Common myeloid progenitor, CD34-positive (primary cell): Measurements from ENCODE around the gene MYL11.

ENCODE experiments used
- CTCF ChIA-PET: fragments of 350-600 bp; sonication (Branson Sonifier 250); formaldehyde crosslinking; loops from one replicate; lab custom pipeline; 2021; ENCODE audit warnings: antibody characterized with exemption; lab: Charles Lee
- POLR2A ChIA-PET: fragments of 350-600 bp; sonication (Branson Sonifier 250); formaldehyde crosslinking; loops from one replicate; lab custom pipeline; 2021; ENCODE audit warnings: antibody characterized with exemption; lab: Charles Lee
- DNase-seq, 3 donors: peaks; one replicate each; pipeline versions ENCODE4 v3.0.0 to v3.0.0-alpha.2; 2013
- H3K27ac ChIP-seq, 2 experiments: 1 replicate in 1 of 2; 2 replicates in 1 of 2; pipeline ENCODE4 v1.7.0; 2013; ENCODE audit warnings: inconsistent platforms in 2 of 2, low read length in 2 of 2, mild to moderate bottlenecking in 2 of 2, low read depth in 1 of 2, moderate library complexity in 1 of 2; ENCODE audit not compliant: severe bottlenecking in 2 of 2, insufficient read depth in 1 of 2, poor library complexity in 1 of 2
- H3K27me3 ChIP-seq, 5 experiments: replicated peaks in 2 of 5; 1 replicate in 3 of 5; 2 replicates in 2 of 5; pipeline versions ENCODE4 v1.6.1 to v1.7.0; 2013; ENCODE audit warnings: low read length in 4 of 5, mild to moderate bottlenecking in 2 of 5, moderate library complexity in 2 of 5, inconsistent platforms in 1 of 5; ENCODE audit not compliant: insufficient read depth in 5 of 5, control insufficient read depth in 4 of 5
- H3K36me3 ChIP-seq, 4 experiments: 1 replicate in 2 of 4; 2 replicates in 2 of 4; pipeline versions ENCODE4 v1.6.1 to v1.7.0; 2013; ENCODE audit warnings: low read length in 3 of 4, control low read depth in 1 of 4, mild to moderate bottlenecking in 1 of 4; ENCODE audit not compliant: control insufficient read depth in 4 of 4, insufficient read depth in 4 of 4
- H3K4me1 ChIP-seq, 4 experiments: 1 replicate in 3 of 4; 2 replicates in 1 of 4; pipeline versions ENCODE4 v1.6.1 to v1.7.1; 2013; ENCODE audit warnings: low read length in 3 of 4, mild to moderate bottlenecking in 3 of 4, control low read depth in 1 of 4, inconsistent platforms in 1 of 4, moderate library complexity in 1 of 4; ENCODE audit not compliant: control insufficient read depth in 4 of 4, insufficient read depth in 4 of 4; ENCODE audit errors: control extremely low read depth in 1 of 4
- H3K4me3 ChIP-seq, 7 experiments: 1 replicate in 4 of 7; 2 replicates in 3 of 7; pipeline versions ENCODE4 v1.5.1 to v1.7.0; 2013; ENCODE audit warnings: mild to moderate bottlenecking in 7 of 7, low read length in 6 of 7, moderate library complexity in 6 of 7, inconsistent platforms in 2 of 7, low read depth in 2 of 7, control low read depth in 1 of 7; ENCODE audit not compliant: insufficient read depth in 4 of 7, control insufficient read depth in 1 of 7; ENCODE audit errors: extremely low read depth in 1 of 7
- H3K9me3 ChIP-seq, 5 experiments: 1 replicate in 4 of 5; 2 replicates in 1 of 5; pipeline versions ENCODE4 v1.6.1 to v1.7.1; 2013; ENCODE audit warnings: low read length in 4 of 5, mild to moderate bottlenecking in 2 of 5, inconsistent platforms in 1 of 5, low read depth in 1 of 5, moderate library complexity in 1 of 5; ENCODE audit not compliant: control insufficient read depth in 4 of 5, insufficient read depth in 2 of 5; ENCODE audit errors: control extremely low read depth in 1 of 5
- whole genome bisulfite sequencing: methylation state at CpG from one replicate; pipeline ENCODE4 v1.1.5; 2013; ENCODE audit not compliant: insufficient coverage; 5-methylcytosine and 5-hydroxymethylcytosine counted together

Gene MYL11

GRCh38 chr16:30377050-30377811, 2.6 kb downstream of the MYL11 start:
- 39% methylated on average over 28 of the region's 29 CpGs for WGBS
- peak overlapping the region; percentile 94 to 97 for H3K27ac ChIP-seq
- H3K27me3 ChIP-seq = no peaks in the 10 kb centered on the region
- DNase-seq = peak; percentile 57 to 86 (median 80)
- peak overlapping the region in 6 of 7 experiments; percentile 12 to 93 (median 73) for H3K4me3 ChIP-seq
- no peaks in the 10 kb centered on the region for H3K9me3 ChIP-seq
- peaks cover 0 to 51% (median 44%) of the 10 kb centered on the region in 4 experiments for H3K4me1 ChIP-seq
- H3K36me3 ChIP-seq = no peaks in the 10 kb centered on the region
- POLR2A ChIA-PET = interaction anchor here (1.0 to 1.8 kb wide), 4 partner anchors 8 to 30 kb away, joined by 3 to 11 read pairs (median 4); partner anchors contain the start of genes ZNF48 and ZNF771
- CTCF ChIA-PET = interaction anchor here (0.6 to 2.7 kb wide), 4 partner anchors 19 to 32 kb away, joined by 3 to 11 read pairs (median 6); partner anchors contain the start of gene ZNF48

GRCh38 chr16:30377812-30378235, 3.2 kb downstream of the MYL11 start:
- H3K4me1 ChIP-seq = peaks cover 0 to 57% (median 49%) of the 10 kb centered on the region in 4 experiments
- CTCF ChIA-PET = interaction anchor here (1.0 to 2.7 kb wide), 3 partner anchors 18 to 33 kb away, joined by 3 to 11 read pairs (median 8); partner anchors contain the start of gene ZNF48
- H3K36me3 ChIP-seq = no peaks in the 10 kb centered on the region
- WGBS = 0% methylated on average over 34 of the region's 39 CpGs
- DNase-seq = peak; percentile 92 to 96 (median 95)
- POLR2A ChIA-PET = interaction anchor here (0.7 to 1.8 kb wide), 7 partner anchors 8 to 696 kb away, joined by 3 to 11 read pairs (median 4); partner anchors contain the start of genes CD2BP2, ZNF48 and ZNF771
- no peaks in the 10 kb centered on the region for H3K27me3 ChIP-seq
- H3K9me3 ChIP-seq = no peaks in the 10 kb centered on the region
- peak overlapping the region; percentile 94 to 97 for H3K27ac ChIP-seq
- peak overlapping the region; percentile 20 to 93 (median 69) for H3K4me3 ChIP-seq

- WGBS = 0% methylated on average over 46 of the region's 67 CpGs
- Histone ChIP-seq H3K36me3 (no peaks in the 10 kb centered on the region), H3K4me1 (peaks cover 0 to 64% (median 54%) of the 10 kb centered on the region in 4 experiments), H3K9me3 (no peaks in the 10 kb centered on the region), H3K27ac (peak overlapping the region; percentile 94 to 97), H3K4me3 (peak overlapping the region; percentile 36 to 93 (median 79)), H3K27me3 (no peaks in the 10 kb centered on the region)
- ChIA-PET POLR2A (interaction anchor here (0.7 to 1.8 kb wide), 7 partner anchors 9 to 695 kb away, joined by 3 to 11 read pairs (median 4); partner anchors contain the start of genes CD2BP2, ZNF48 and ZNF771), CTCF (interaction anchor here (1.0 to 1.9 kb wide), 2 partner anchors 21 to 33 kb away, joined by 3 to 8 read pairs; no protein-coding TSS in a partner anchor)
- DNase-seq = peak; percentile 98 to 99 (median 99)
Measured at GRCh38 chr16:30378236-30379157, 3.9 kb downstream of the MYL11 start.

GRCh38 chr16:30379158-30379783, 4.7 kb downstream of the MYL11 start:
- Histone ChIP-seq H3K4me3 (peak overlapping the region; percentile 20 to 93 (median 79)), H3K4me1 (peaks cover 0 to 65% (median 54%) of the 10 kb centered on the region in 4 experiments), H3K27ac (peak overlapping the region in 1 of 2 experiments; percentile 74), H3K9me3 (no peaks in the 10 kb centered on the region), H3K27me3 (no peaks in the 10 kb centered on the region), H3K36me3 (no peaks in the 10 kb centered on the region)
- WGBS = 21% methylated on average over 15 of the region's 27 CpGs
- DNase-seq = no peak
- POLR2A ChIA-PET = no interaction called here
- CTCF ChIA-PET = no interaction called here

GRCh38 chr16:30380072-30380802, 5.6 kb downstream of the MYL11 start:
- ChIA-PET CTCF (interaction anchor here (0.5 to 1.5 kb wide), 5 partner anchors 9 to 126 kb away, joined by 3 to 5 read pairs (median 3); no protein-coding TSS in a partner anchor), POLR2A (no interaction called here)
- Histone ChIP-seq H3K27ac (no peak overlapping the region), H3K4me3 (no peak overlapping the region), H3K4me1 (peaks cover 0 to 65% (median 54%) of the 10 kb centered on the region in 4 experiments), H3K9me3 (no peaks in the 10 kb centered on the region), H3K27me3 (no peaks in the 10 kb centered on the region), H3K36me3 (no peaks in the 10 kb centered on the region)
- WGBS = 100% methylated on average over 2 of the region's 4 CpGs
- DNase-seq = no peak

- Histone ChIP-seq H3K27ac (no peak overlapping the region), H3K36me3 (no peaks in the 10 kb centered on the region), H3K4me3 (no peak overlapping the region), H3K4me1 (peaks cover 0 to 65% (median 54%) of the 10 kb centered on the region in 4 experiments), H3K9me3 (no peaks in the 10 kb centered on the region), H3K27me3 (no peaks in the 10 kb centered on the region)
- CTCF ChIA-PET = interaction anchor here (0.5 to 1.5 kb wide), 5 partner anchors 10 to 125 kb away, joined by 3 to 5 read pairs (median 3); no protein-coding TSS in a partner anchor
- no peak for DNase-seq
- 88% methylated on average over 6 of the region's 6 CpGs for WGBS
- POLR2A ChIA-PET = no interaction called here
Measured at GRCh38 chr16:30380803-30381208, 6.2 kb downstream of the MYL11 start.
